HCEC 1CT (cell line): ENCODE data around the gene DPCD.
"Not testable (repeated sequence)": the region's sequence is repeated elsewhere in the genome, so short reads cannot be mapped to it uniquely, and the experiment has no call there.

ENCODE experiments used
- DNase-seq: peaks from one replicate; pipeline ENCODE4 v3.0.0-alpha.2; 2017

Gene DPCD

DNA sequence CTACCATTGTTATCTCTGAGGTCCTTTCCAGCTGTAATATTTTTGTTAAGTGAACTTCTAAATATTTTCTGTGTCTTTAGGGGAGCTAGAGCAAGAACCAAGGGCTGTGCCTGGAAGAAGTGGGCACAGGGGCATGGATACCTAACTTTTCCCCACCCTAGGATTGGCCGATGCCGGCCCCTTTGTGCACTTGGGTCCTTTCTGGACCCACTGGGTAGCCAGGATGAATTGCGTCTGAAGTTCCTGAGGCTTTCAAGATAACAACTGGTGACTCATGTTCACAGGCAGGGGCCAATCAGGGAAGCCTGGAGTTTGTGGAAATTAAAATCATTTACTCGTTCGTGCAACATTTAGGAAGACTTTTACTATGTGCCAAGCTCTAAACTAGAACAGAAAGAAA lies 758 bp downstream of the DPCD start:
- no peak for DNase-seq

DNA sequence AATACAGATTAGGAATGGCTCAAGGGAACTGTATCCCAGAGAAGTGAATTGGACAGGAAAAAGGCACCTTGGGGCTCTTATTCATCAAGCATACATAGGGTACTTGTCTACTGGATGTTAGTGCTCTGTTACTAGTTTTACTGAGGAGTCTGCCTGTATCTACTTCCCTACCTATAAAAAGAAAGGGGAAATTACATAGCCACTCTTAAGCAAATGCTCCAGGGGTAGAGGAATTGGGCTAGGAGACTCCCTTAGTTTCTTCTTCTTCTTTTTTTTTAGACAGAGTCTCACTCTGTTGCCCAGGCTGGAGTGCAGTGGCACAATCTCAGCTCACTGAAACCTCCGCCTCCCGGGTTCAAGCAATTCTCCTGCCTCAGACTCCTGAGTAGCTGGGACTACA lies 5.2 kb downstream of the DPCD start:
- DNase-seq, result not testable (repeated sequence)

DNA sequence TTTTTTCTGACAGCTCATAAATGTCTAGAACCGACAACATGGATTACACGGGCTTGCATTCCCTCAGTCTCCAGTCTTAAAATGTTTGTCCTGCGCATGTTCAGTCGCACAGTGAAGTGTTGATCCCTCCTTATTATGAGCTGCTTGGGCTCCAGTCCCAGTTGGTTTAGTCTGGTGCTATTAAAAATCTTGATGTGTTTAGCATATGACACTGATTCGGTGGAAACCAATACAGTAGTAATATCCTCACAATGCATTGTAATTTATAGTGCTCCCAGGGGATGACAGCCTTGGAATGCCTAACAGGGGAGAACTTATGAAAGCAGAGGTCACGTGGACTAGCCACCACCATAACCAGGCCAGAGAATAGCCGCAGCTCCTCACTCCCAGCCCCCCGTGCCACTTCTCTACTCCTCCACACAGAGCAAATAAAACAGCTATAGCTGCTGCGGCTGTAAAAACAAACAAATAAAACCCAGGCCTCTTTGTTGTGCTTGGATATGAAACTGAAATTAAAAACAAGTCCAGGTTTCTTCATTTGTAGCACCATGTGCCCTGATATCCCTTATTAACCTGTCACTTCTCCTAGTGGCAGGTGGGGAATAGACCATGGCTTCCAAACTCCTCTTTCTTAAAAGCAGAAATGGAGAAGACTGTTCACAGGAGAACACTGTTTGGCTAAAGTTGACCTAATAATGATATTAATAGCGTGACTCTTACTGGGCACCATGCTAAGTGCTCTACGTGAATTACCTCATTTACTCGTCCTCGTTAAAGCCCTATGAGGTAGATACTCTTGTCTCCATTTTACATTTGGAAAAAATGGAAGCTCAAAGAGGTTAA lies 7.7 kb downstream of the DPCD start:
- no peak for DNase-seq

DNA sequence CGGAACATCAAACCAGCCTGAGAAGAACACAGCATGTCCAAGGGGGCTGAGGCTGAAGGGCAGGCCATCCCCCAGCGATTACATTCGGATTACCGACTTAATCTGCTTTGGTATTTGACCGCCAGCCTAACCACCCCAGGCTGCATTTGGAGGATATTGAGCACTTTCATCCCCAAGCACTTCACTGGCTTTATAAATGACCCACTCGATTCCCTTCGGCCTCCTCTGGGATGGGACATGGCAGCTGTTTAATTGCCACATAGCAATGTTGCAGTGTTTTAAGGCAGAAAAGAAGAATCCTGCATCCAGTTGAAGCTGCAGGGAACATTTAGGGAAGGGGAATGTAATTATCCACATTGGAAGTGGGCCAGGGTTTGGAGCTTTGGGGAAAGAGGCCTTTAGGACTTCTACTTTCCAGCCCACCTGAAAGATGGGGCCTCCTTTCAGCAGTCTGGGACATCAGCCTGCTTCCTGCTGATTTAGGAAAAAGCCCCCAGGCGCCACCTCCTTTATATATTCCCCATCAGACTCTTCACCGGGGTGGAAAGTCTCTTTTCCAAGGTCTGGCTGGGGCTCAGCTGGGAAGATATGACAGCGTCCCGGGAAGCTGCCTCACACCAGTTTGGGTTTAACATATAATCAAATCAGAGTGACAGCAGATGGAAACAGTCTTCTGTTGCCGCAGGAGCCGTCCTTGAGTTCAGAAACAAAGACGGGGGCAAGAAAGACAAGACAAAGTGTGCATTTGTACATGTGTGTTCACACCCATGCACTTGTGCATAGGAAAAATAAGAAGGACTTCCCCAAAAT lies 9.2 kb downstream of the DPCD start:
- no peak for DNase-seq

DNA sequence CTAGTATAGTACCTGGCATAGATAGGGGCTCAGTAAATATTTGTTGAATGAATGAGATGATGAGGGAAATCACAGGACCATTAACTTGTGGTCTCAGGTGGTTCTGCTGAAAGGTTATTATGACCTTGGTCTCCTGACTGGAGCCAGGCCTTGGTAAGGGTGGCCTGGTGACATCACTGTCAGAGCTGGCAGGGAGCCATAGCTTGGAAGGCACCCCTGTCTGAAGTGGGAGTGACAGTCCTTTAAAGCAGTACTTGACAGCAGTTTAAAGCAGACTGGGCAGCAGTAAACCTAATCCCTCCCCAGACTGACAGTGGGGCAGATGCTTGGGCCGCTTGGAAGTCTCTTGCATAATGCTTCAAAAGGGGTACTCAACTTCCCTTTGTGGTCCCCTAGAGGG lies 13.4 kb downstream of the DPCD start:
- no peak for DNase-seq

DNA sequence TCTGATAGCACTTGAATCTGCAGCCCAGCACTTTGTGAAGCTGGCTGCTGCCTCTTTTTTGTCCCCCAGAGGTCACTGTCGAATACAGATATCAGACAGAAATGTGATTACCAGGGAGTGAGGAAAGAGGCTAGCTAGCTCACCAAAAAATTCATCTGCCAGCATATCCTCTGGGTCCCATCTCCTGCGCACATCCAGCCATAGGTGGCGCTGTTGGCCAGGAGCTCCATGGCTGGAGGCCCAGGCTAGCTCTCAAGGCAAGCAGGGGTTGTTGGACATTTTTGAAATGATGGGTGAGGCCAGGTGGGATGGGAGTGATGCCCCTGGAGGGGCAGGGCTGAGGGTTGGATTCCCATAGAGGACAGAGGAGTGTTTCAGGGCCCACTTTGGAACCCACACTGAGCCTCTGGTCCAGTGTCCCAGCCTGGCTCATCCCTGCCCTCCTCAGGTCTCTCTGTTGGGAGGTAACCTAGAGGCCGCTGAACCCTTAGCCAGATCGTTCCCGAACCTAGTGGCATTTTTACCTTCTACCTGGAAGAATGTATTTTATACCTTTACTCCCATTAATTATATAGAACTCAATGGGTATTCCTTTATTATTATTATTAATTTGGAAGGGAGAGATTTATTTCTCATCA lies 14.8 kb downstream of the DPCD start:
- peak; percentile 62 for DNase-seq

DNA sequence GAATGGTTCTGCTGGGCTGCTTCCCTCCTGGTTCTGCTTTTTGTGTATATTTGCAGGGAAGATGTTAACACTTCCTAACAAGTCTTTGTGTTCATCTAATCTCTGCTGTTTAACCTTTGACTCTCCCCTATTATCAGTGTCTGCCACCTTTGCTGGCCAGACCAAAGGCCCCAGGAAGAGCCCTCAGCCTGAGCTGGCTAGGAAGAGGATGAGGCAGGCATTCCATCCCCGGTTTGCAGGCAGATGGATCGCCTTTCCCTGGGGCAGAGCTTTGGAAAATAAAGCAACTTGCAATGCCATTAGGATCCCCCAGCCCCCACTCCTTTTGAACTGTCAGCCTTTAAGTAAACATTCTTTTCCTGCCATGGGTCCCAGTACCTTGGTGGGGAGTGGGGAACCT lies 19.0 kb downstream of the DPCD start:
- no peak for DNase-seq

DNA sequence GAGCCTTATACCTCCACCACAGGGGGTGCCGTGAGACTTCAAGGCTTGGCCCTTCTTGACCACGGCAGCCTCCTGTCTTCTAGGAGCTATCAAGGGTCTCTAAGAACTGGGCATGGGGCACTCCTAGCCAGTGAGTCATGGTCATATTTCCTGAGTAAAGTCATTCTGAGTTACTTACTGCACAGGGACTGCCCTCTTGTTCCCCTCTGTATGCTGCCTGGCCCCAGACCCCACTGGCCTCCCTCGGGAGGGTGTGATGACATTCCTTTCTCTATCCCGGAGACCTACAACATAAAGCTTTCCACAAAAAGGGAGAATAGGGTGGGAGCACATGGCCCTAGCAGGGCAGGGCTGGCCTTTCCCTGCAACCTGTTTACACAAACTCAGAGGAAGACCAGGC lies 21.4 kb downstream of the DPCD start:
- DNase-seq, result no peak

DNA sequence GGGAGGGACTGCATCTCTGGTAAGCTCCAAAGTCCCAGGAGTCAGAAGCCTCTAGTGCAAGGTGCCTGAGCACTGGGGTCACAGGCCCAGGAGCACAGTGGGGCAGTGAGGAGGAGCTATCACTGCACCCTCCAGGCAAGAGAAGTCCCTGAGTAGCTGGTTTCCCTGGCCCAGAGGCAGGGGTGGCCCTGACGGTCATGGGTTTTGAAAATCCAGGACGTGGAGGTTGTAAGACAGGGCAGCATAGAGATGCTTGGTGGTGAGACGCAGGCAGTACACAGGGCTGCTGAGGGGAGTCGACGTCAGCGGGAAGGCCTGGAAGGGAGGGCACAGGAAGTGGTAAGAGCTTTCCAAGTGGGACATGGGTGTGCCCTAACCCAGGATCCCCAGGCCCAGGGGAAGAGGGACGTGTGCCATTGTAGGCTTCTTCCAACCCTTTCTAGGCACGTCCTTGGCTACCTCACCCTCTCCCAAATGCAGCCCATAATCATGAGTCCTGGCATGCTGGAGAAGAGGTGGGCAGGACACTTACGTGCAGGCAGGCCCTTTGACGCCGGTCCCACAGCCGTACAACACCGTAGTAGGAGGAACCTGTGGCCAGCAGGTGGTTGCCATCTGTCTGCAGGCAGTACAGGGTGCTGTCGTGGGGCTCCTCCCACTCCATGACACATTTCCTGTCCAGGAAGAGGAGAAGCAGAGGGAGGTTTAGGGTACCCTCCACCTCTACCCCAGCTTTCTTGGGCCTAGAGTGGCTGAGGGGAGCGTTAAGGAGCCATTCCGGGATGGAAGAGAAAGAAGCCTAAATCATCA lies 23.2 kb downstream of the DPCD start:
- peak; percentile 57 for DNase-seq

DNA sequence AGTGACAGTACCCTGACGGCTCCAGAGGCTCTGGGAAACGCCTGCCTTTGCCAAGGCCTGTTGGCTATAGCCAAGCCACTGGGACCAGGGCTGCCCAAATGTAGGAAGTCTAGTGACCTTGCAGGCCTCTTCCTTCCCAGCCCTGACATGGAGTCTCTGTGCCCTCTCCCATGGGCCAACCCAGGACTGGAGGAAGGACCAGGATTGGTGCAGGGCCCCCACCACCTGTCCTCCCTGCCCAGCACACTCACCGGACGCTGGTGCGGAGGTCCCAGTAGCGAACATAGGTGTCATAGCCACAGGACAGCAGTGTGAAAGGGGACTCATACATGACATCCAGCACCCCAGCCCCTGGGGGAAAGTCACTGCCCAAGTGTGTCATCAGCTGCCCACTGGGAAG lies 24.0 kb downstream of the DPCD start:
- DNase-seq, result no peak

DNA sequence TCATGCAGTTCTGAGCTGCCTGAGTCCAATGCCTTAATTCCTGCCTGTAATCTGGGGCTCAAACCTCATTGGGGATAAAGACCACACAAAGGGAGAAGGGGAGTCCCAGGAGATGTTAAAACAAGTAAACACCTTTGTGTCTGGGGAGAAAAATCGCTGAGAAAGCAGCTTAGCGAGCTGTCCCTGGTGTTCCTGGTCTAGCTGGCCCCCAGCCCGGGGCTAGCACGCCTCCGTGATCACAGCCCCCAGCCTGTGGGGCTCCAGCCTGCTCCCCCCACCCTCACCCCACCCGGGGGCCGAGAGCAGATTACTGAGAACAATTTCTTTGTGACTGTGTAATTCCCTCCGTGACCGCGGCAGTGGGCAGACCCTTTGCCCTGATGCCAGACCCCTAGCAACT lies 24.8 kb downstream of the DPCD start:
- no peak for DNase-seq

DNA sequence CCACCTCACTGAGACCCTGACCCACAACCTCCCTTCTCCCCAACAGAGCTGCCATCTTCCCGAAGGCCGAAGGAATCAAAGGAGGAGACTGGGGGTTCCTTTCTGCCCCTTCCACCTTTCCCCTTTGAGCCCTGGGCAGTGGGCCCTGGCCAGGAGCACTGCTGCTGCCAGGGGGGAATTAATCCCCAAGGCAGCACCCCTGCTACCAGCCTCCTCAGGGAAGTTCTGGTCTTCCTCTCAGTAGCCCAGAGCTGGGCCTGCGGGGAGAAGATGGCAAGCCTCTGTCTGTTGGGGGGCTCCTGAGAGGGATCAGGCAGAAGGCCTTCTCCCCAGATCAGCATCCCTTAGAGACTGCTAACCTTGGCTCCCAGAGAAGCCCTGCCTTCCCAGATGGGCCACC lies 25.5 kb downstream of the DPCD start:
- DNase-seq, result no peak

DNA sequence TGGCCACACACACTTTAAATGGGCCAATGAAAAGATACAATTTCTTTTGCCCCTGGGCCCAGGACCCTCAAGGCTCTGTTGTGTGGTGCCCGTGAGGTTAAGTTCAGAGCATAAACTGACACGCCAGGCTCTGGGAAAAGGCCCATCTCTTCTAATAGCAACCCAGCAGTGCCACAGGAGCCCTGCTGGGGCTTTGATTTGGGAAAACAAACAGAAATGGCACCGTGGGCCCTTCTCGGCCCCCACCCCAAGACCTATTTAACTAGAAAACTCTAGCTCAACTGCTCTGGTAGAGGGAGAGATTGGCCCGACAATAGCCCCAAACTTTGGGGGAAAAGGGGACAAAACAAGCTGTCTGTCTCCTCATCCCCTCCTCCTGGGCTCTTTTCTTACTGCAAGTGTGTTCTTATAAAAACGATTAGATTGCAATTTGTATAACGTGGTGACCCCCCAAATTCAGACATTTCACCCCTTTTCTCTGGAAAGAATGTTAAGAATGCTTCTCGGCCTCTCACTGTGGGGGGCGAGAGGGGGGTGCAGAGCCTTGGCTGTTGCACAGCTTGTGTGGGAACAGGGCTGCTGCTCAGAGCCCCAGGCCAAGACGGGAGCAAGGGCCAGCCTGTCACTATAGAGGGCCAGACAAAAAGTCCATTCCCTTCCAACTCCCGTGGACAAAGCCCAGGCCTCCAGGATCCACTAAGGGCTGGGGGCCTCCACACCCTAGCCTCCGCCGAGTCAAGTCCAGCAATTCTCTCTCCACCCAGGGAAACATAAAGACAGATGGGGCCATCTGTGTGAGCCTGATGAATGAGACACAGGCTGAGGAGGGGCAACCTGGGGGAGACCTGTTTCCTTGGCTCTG lies 26.8 kb downstream of the DPCD start:
- no peak for DNase-seq

DNA sequence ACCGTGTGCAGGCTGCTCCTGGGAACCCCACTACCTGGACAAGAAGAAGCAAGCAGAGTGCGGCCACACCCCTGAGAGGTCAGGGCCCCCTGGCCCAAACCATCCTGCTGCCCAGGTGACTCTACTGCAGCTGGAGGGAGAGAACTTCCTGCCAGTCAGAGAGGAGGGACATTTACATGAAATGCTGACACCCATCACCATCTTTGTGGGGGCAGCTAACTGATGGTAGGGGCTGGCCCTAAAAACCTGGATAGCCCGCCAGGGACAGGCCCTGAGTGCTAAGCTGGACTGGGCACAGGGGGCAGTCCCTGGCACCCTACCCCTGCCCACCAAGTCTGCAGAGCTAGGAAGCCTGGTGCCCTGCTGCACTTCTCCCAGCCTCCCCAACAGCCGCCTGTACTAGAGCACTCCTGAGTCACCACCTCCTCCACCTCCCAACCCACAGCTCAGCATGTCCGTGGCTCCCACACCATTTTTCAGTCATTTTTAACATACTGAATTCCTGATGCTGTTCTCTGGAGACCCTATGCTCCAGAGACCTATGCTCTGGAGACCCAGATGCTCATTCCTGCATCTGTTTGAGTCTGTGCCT lies 27.5 kb downstream of the DPCD start:
- no peak for DNase-seq

DNA sequence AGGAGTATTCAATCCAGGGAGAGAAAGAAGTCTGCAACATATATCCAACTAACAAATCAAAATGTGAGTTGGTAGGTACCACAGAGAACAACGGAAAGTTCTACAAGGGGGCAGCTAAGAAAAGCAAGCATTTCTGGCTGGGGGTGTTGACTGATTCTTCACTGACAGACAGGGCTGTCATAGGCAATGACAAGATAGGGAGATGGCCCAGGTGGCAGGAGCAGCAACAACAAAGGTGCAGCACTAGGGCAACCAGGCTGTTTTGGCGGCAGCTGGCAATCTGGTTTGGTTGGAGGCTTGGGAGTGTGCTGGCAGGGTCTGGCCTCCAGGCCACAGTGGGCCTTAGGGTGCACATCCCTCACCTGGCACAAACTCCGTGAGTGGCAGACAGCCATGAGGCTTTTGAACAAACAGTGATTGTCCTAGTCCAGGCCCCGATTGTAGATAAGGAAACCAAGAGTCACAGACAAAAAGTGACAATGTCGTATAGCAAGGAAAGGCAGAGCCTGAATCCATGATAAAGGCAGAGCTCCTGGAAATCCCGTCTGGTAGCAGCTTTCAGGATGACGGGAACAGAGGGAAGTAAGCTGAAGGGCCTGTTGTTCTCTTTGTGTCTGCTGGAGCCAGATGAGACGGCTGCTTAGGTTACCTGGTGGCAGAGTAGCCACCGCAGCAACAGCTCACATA lies 28.4 kb downstream of the DPCD start:
- DNase-seq, result no peak

DNA sequence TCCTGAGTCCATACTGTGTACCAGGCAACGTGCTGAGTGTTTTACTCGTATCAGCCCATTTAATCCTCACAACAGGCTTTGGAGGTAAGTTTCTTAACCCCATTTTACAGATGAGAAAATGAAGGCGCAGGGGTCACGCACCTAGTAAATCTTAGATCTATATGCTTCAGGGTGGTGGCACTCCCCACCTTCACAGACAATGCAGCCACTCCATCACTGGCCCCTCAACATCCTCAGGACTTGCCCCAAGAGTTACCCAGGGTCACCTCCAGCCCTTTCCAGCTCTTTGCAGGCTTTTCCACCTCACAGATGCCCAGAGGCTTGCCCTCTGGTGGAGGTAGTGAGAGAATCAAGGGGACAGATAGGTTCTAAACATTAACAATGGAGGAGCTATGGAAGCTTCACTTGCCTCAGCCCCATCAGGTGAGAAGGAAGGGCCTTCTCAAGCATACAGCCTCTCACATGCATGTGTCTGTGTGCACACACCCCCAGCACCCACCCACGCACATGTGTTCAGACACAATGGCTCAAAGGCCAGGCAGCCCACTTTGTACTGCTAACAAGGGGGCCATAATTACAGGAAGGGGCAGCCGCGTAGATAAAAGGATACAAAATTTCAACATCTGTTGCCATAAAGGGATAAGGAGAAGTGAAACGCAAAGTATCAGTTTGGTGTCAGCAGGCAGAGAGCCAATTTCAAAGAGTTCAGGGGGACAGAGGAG lies 29.1 kb downstream of the DPCD start:
- peak; percentile 5 for DNase-seq

DNA sequence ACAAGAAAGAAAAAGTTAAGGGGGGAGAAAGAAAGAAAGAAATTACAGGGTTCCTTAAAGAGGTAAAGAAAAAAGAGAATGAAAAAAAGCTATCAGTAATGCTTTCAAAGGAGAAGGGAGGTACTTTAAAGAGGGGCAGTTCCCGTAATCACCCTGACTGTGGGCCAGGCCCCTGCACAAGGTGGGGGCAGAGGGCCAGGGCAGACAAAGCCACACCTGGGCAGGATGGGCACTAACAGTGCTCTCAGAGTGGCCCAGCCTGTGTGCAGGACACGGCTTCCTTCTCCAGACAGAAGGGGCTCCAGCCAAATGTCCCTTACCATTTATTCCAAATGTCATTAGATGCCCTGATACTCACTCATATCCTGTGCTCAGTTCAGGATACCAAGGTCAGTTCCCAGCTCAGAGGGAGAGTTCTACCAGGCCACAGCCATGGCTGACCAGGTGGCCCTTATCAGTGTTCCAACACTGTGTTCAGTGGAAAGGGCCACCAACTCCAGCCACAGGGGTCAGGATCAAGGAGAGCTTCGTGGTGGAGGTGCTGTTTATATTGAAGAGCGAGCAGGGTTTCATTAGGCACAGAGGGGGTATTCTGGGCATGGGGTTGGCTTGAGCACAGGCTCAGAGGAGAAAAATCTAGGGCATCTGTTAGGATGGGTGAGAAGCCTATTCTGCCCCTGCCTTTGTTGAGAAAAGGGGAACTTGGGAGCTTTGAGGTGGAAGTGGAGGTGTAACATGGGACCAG lies 29.9 kb downstream of the DPCD start:
- no peak for DNase-seq

DNA sequence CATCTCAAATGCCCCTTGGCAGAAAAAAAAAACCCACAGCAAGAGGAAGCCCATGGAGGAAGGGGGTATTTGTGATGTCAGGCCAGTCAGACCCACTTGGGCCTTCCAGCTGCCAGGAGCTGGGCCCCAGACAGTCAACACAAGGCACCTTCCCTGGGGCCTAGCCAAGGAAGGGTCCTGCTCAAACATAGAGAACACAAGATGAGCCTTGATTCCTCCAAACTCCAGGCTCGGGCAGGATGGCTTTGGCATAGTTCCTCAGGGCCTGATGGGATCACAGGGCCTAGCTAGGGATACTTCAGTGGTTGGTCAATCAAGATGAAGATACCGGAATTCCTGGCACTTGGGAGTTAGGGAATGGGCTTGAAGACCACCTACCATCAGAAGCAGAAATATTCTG lies 30.8 kb downstream of the DPCD start:
- DNase-seq, result no peak

DNA sequence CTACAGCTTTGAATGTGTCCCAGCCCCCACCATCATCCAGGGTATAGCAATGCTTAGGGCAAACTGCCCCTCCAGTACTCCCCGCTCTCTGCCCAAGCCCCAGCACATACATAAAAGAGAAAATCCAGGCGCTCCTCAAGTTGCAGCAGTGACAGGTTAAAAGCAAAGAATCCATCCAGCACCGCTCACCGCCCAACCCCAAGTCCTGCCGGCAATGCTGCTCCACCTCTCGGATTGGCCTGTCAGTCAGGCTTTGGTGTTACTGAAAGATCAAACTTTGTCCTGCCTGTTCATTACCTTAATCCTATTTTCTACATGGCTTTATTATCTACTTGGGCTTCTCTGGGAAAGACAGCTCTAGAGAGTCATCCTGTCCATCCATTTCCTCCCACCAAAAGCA lies 31.9 kb downstream of the DPCD start:
- no peak for DNase-seq

DNA sequence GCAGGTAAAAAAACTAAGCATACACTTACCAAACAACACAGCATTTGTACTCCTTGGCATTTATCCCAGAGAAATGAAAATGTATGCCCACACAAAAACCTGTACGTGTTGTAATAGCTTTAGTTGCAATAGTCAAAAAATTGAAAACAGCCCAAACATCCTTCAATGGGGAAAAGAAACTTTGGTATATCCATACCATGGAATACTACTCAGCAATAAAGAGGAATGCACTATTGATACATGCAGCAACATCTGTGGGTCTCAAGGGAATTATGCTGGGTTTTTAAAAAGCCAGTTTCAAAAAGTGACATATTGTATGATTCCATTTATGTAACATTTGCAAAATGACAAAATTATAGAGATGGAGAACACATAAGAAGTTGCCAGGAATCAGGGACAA lies 35.4 kb downstream of the DPCD start:
- DNase-seq, result no peak
